ENCODE measurements around the gene PARL.

The PARL gene

GRCh38 chr3:183845608-183846288, 38.9 kb downstream of the PARL start:
- Mint-ChIP-seq H3K9me3 (ENCODE audit: low read depth) (no peaks in the 10 kb centered on the region), H3K36me3 (peaks cover 10% of the 10 kb centered on the region), H3K4me1 (ENCODE audit: low read depth) (peaks cover 11% of the 10 kb centered on the region), H3K27ac (no peak overlapping the region), H3K27me3 (no peaks in the 10 kb centered on the region), H3K4me3 (no peak overlapping the region)

DNA sequence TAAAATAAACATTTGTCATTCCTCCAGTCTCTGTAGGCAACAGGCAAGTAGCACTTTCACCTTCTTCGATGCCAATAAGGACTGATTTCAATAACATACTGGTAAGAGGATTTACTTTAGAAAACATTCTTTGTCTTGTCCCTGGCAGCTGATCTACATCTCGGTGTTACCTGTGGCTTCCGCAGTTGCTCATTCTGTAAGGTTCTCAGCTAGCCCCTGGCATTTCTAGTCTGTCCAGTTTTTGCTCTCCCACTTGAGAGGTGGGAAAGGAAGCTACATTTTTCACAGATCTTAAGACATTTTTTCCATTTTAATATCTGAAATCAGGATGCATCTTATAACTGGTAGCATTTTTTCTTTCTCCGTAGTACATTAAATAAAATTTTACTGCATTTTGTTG, 39.6 kb downstream of the PARL start:
- Mint-ChIP-seq H3K4me1 (ENCODE audit: low read depth) (peaks cover 11% of the 10 kb centered on the region), H3K27me3 (no peaks in the 10 kb centered on the region), H3K36me3 (peaks cover 11% of the 10 kb centered on the region), H3K27ac (no peak overlapping the region), H3K4me3 (no peak overlapping the region), H3K9me3 (ENCODE audit: low read depth) (no peaks in the 10 kb centered on the region)

DNA sequence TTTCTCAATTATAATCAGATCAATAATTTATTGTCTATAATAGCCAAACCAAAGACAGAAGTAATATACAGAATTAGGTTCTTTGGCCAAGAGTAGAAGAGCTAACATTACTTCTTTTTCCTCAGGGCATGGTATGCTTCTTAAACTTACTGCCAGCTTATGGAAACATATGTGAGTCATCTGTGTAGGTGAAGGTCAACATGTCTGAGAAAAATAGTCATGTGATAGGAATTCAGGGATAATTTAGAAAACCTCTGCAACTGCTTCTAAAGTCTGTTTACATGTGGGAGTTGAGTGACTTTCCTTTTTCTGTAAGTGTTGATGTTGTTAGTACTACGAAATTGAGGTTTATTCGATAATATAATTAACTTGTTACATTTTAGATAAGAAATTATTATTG, 40.1 kb downstream of the PARL start:
- Mint-ChIP-seq H3K27ac (peak overlapping the region; percentile 22), H3K4me3 (no peak overlapping the region)

GRCh38 chr3:183839751-183840150, 44.9 kb downstream of the PARL start:
- H3K27ac Mint-ChIP-seq = no peak overlapping the region
- peaks cover 10% of the 10 kb centered on the region for H3K36me3 Mint-ChIP-seq

More for the DNA sequence above, 40.1 kb downstream of the PARL start:
- Mint-ChIP-seq H3K9me3 (ENCODE audit: low read depth) (no peaks in the 10 kb centered on the region), H3K27me3 (no peaks in the 10 kb centered on the region), H3K36me3 (peaks cover 14% of the 10 kb centered on the region), H3K4me1 (ENCODE audit: low read depth) (peaks cover 11% of the 10 kb centered on the region)

DNA sequence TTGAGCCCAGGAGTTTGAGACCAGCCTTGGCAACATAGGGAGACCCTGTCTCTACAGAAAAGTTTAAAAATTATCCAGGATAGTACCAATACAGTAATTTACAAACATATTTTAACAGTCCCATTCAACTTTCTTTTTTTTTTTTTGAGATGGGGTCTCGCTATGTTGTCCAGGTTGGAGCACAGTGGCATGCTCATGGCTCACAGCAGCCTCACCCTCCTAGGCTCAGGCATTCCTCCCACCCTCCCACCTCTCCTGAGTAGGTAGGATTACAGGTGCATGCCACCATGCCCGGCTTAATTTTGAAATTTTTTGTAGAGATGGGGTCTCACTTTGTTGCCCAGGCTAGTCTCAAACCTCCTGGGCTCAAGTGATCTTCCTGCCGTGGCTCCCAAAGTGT, 46.8 kb downstream of the PARL start:
- no peaks in the 10 kb centered on the region for H3K9me3 Mint-ChIP-seq (ENCODE audit: low read depth)
- H3K4me3 Mint-ChIP-seq = no peak overlapping the region
- H3K36me3 Mint-ChIP-seq = peaks cover 10% of the 10 kb centered on the region
- no peaks in the 10 kb centered on the region for H3K4me1 Mint-ChIP-seq (ENCODE audit: low read depth)
- no peak overlapping the region for H3K27ac Mint-ChIP-seq
- H3K27me3 Mint-ChIP-seq = no peaks in the 10 kb centered on the region

More at GRCh38 chr3:183839751-183840150, 44.9 kb downstream of the PARL start:
- Mint-ChIP-seq H3K9me3 (ENCODE audit: low read depth) (no peaks in the 10 kb centered on the region), H3K4me3 (no peak overlapping the region), H3K4me1 (ENCODE audit: low read depth) (peaks cover 5% of the 10 kb centered on the region), H3K27me3 (no peaks in the 10 kb centered on the region)

DNA sequence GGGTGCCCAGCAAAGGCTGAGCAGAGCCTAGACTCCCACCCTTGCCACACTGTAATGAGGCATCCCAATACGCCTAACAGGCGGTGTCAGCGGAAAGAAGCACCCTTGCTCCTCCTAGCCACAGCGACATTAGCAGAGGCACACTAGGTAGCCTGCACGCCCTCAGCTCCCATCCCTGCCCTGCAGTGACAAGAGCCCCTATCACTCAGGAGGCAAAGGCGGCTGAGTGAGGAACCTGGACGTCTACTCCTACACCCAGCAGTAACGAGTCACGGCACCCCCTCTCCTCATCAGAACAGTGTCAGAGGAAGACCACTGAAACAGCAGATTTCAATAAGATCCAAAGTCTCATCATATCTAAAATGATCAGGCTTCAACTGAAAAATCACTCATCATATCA, 47.3 kb downstream of the PARL start:
- no peaks in the 10 kb centered on the region for H3K4me1 Mint-ChIP-seq (ENCODE audit: low read depth)
- H3K4me3 Mint-ChIP-seq = no peak overlapping the region
- no peaks in the 10 kb centered on the region for H3K9me3 Mint-ChIP-seq (ENCODE audit: low read depth)
- peaks cover 10% of the 10 kb centered on the region for H3K36me3 Mint-ChIP-seq
- no peak overlapping the region for H3K27ac Mint-ChIP-seq
- H3K27me3 Mint-ChIP-seq = no peaks in the 10 kb centered on the region

- H3K9me3 Mint-ChIP-seq (ENCODE audit: low read depth) = no peaks in the 10 kb centered on the region
- peaks cover 2% of the 10 kb centered on the region for H3K36me3 Mint-ChIP-seq
- H3K27ac Mint-ChIP-seq = no peak overlapping the region
- H3K4me3 Mint-ChIP-seq = no peak overlapping the region
- H3K4me1 Mint-ChIP-seq (ENCODE audit: low read depth) = no peaks in the 10 kb centered on the region
- no peaks in the 10 kb centered on the region for H3K27me3 Mint-ChIP-seq
Observed at GRCh38 chr3:183833516-183833915, 51.2 kb downstream of the PARL start.

- Mint-ChIP-seq H3K9me3 (ENCODE audit: low read depth) (no peaks in the 10 kb centered on the region), H3K4me3 (no peak overlapping the region), H3K36me3 (no peaks in the 10 kb centered on the region), H3K27me3 (no peaks in the 10 kb centered on the region), H3K4me1 (ENCODE audit: low read depth) (peaks cover 7% of the 10 kb centered on the region), H3K27ac (no peak overlapping the region)
Observed at GRCh38 chr3:183830187-183830586, 54.5 kb downstream of the PARL start.

GRCh38 chr3:183829466-183829865, 55.2 kb downstream of the PARL start:
- Mint-ChIP-seq H3K36me3 (no peaks in the 10 kb centered on the region), H3K27me3 (no peaks in the 10 kb centered on the region), H3K27ac (no peak overlapping the region), H3K4me3 (no peak overlapping the region), H3K9me3 (ENCODE audit: low read depth) (no peaks in the 10 kb centered on the region), H3K4me1 (ENCODE audit: low read depth) (peaks cover 7% of the 10 kb centered on the region)

GRCh38 chr3:183828538-183828870, 56.2 kb downstream of the PARL start:
- no peaks in the 10 kb centered on the region for H3K27me3 Mint-ChIP-seq
- no peak overlapping the region for H3K4me3 Mint-ChIP-seq
- H3K36me3 Mint-ChIP-seq = no peaks in the 10 kb centered on the region
- peaks cover 16% of the 10 kb centered on the region for H3K4me1 Mint-ChIP-seq (ENCODE audit: low read depth)
- peak overlapping the region; percentile 0 for H3K27ac Mint-ChIP-seq
- no peaks in the 10 kb centered on the region for H3K9me3 Mint-ChIP-seq (ENCODE audit: low read depth)

- Mint-ChIP-seq H3K4me1 (ENCODE audit: low read depth) (peaks cover 16% of the 10 kb centered on the region), H3K9me3 (ENCODE audit: low read depth) (no peaks in the 10 kb centered on the region), H3K27me3 (no peaks in the 10 kb centered on the region), H3K27ac (peak overlapping the region; percentile 0), H3K4me3 (no peak overlapping the region), H3K36me3 (no peaks in the 10 kb centered on the region)
Observed at GRCh38 chr3:183827809-183828537, 56.7 kb downstream of the PARL start.

GRCh38 chr3:183826448-183827250, 58.0 kb downstream of the PARL start:
- Mint-ChIP-seq H3K27me3 (no peaks in the 10 kb centered on the region), H3K27ac (peak overlapping the region; percentile 85), H3K36me3 (no peaks in the 10 kb centered on the region), H3K9me3 (ENCODE audit: low read depth) (no peaks in the 10 kb centered on the region), H3K4me1 (ENCODE audit: low read depth) (peaks cover 16% of the 10 kb centered on the region), H3K4me3 (peak overlapping the region; percentile 81)

- Mint-ChIP-seq H3K9me3 (ENCODE audit: low read depth) (no peaks in the 10 kb centered on the region), H3K27ac (peak within 1 kb of the TSS; percentile 85), H3K27me3 (no peaks in the 10 kb centered on the region), H3K36me3 (no peaks in the 10 kb centered on the region), H3K4me1 (ENCODE audit: low read depth) (peaks cover 16% of the 10 kb centered on the region), H3K4me3 (peak within 1 kb of the TSS; percentile 89)
Observed at GRCh38 chr3:183825456-183826161, 59.1 kb downstream of the PARL start, which contains the start of gene MAP6D1. TSS of gene MAP6D1 (minus strand) at chr3:183825577. CDS start at chr3:183825547, 30 bp downstream.

DNA sequence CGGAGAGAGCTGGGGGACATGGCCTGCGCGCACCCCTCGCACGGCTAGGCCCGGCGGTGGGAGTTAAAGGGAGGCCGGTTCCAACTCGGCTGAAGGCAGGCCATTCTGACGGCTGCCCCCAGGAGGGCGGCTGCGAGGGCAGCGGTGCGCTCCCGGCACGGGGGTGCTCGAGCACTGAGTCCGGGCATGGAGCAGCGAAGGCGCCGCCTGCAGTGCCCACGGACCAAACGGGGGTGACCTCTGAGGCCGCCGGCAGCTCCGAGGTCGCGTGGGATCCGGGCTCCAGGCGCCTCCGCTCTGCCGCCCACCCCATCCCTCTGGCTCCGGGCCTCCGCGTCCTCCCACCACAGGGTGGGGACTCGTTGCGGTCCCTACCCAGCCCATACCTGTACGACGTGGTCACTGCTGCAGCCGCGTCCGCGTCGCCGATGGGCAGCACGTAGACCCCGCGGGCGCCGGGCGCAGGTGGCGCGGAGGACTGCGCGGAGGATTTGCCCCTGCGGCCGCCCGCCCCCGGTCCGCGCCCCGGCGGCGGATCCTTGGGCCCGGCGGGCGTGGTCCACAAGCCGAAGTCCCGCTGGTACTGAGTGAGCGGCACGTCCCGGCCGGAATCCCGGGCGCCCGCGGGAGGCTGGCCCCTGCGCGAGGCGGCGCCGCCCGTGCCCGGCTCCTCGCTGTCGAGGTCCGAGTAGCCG, 59.8 kb downstream of the PARL start:
- Mint-ChIP-seq H3K27me3 (no peaks in the 10 kb centered on the region), H3K9me3 (ENCODE audit: low read depth) (no peaks in the 10 kb centered on the region), H3K36me3 (no peaks in the 10 kb centered on the region), H3K27ac (peak overlapping the region; percentile 75), H3K4me3 (peak overlapping the region; percentile 89), H3K4me1 (ENCODE audit: low read depth) (peaks cover 16% of the 10 kb centered on the region)
